Vagina (tissue), 2 donors: ENCODE results near the gene CKAP4.

Source experiments
- POLR2A ChIP-seq, 2 donors: fragments of 450-650 bp; IDR thresholded peaks; one replicate each; pipeline ENCODE4 v1.6.1; 2017; ENCODE audit warnings: antibody characterized with exemption in 2 of 2, mild to moderate bottlenecking in 2 of 2, moderate library complexity in 2 of 2
- TF ChIP-seq, protein P1 (sequence below), 3 experiments: fragments of 450-650 bp in 2 of 3; fragments of 200-600 bp in 1 of 3; sonication (generic) in 1 of 3; IDR thresholded peaks; one replicate each; pipeline ENCODE4 v1.5.1; 2017 to 2019; ENCODE audit warnings: antibody characterized with exemption in 3 of 3, mild to moderate bottlenecking in 2 of 3, moderate library complexity in 2 of 3

DNA sequence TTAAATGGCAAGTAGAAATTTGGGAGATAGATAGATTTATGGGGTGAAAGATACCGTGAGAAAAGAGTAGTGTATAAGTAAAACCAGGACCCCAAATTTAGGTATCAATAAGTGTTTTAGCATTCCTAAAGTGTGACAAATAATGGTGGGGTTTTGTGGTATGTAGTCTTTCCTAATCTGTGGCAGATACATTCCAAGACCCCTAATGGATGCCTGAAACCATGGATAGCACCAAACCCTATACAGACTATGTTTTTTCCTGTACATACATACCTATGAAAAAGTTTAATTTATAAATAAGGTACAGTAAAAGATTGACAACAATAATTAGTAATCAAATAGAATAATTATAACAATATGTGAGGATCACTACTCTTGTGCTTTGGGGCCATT lies 40.3 kb upstream of the CKAP4 start:
- TF ChIP-seq POLR2A (IDR thresholded peaks at IDR 0.05): no peak
- TF ChIP-seq, protein P1, sequence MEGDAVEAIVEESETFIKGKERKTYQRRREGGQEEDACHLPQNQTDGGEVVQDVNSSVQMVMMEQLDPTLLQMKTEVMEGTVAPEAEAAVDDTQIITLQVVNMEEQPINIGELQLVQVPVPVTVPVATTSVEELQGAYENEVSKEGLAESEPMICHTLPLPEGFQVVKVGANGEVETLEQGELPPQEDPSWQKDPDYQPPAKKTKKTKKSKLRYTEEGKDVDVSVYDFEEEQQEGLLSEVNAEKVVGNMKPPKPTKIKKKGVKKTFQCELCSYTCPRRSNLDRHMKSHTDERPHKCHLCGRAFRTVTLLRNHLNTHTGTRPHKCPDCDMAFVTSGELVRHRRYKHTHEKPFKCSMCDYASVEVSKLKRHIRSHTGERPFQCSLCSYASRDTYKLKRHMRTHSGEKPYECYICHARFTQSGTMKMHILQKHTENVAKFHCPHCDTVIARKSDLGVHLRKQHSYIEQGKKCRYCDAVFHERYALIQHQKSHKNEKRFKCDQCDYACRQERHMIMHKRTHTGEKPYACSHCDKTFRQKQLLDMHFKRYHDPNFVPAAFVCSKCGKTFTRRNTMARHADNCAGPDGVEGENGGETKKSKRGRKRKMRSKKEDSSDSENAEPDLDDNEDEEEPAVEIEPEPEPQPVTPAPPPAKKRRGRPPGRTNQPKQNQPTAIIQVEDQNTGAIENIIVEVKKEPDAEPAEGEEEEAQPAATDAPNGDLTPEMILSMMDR (IDR thresholded peaks at IDR 0.05): no peak
